ENCODE results near the gene ME1. TPM values are rescaled to one million over a fixed set of nuclear protein-coding genes. Genes with fewer than 3 reads are reported as not detected.

Gene ME1
- total RNA-seq, 1 donor from 2014 or later: 88.7 TPM

GRCh38 chr6:83185096-83185495 lies 245.8 kb downstream of the ME1 start:
- DNase-seq (ENCODE audit: low spot score): no peak
- H3K27ac Mint-ChIP-seq (ENCODE audit: unreplicated experiment): peak overlapping the region; percentile 50
- no peaks in the 10 kb centered on the region for H3K9me3 Mint-ChIP-seq (ENCODE audit: low read depth)
- H3K36me3 Mint-ChIP-seq (ENCODE audit: low read depth): peaks cover 60% of the 10 kb centered on the region
- peaks cover 68% of the 10 kb centered on the region for H3K4me1 Mint-ChIP-seq (ENCODE audit: low read depth)
- no peak for TF ChIP-seq CTCF (IDR thresholded peaks at IDR 0.05)
- H3K27me3 Mint-ChIP-seq (ENCODE audit: low read depth): no peaks in the 10 kb centered on the region
- H3K4me3 Mint-ChIP-seq (ENCODE audit: unreplicated experiment): no peak overlapping the region

- Mint-ChIP-seq H3K36me3 (ENCODE audit: low read depth) (peaks cover 56% of the 10 kb centered on the region), H3K4me3 (ENCODE audit: unreplicated experiment) (no peak overlapping the region), H3K4me1 (ENCODE audit: low read depth) (peaks cover 53% of the 10 kb centered on the region), H3K9me3 (ENCODE audit: low read depth) (no peaks in the 10 kb centered on the region), H3K27me3 (ENCODE audit: low read depth) (no peaks in the 10 kb centered on the region), H3K27ac (ENCODE audit: unreplicated experiment) (peak overlapping the region; percentile 90)
- DNase-seq (ENCODE audit: low spot score): no peak
- no peak for TF ChIP-seq CTCF (IDR thresholded peaks at IDR 0.05)
These were observed 247.6 kb downstream of the ME1 start for GRCh38 chr6:83183082-83183828.

GRCh38 chr6:83182114-83182513 lies 248.7 kb downstream of the ME1 start:
- Mint-ChIP-seq H3K4me1 (ENCODE audit: low read depth) (peaks cover 54% of the 10 kb centered on the region), H3K27ac (ENCODE audit: unreplicated experiment) (peak overlapping the region; percentile 50), H3K9me3 (ENCODE audit: low read depth) (no peaks in the 10 kb centered on the region), H3K27me3 (ENCODE audit: low read depth) (no peaks in the 10 kb centered on the region), H3K4me3 (ENCODE audit: unreplicated experiment) (no peak overlapping the region), H3K36me3 (ENCODE audit: low read depth) (peaks cover 58% of the 10 kb centered on the region)
- no peak for DNase-seq (ENCODE audit: low spot score)
- no peak for TF ChIP-seq CTCF (IDR thresholded peaks at IDR 0.05)

GRCh38 chr6:83180426-83180950 lies 250.4 kb downstream of the ME1 start:
- H3K36me3 Mint-ChIP-seq (ENCODE audit: low read depth): peaks cover 59% of the 10 kb centered on the region
- H3K9me3 Mint-ChIP-seq (ENCODE audit: low read depth): no peaks in the 10 kb centered on the region

GRCh38 chr6:83176246-83176645 lies 254.6 kb downstream of the ME1 start:
- peak overlapping the region; percentile 3 for H3K27ac Mint-ChIP-seq (ENCODE audit: unreplicated experiment)
- H3K9me3 Mint-ChIP-seq (ENCODE audit: low read depth): no peaks in the 10 kb centered on the region
- TF ChIP-seq CTCF (IDR thresholded peaks at IDR 0.05): no peak
- peaks cover 15% of the 10 kb centered on the region for H3K4me1 Mint-ChIP-seq (ENCODE audit: low read depth)
- H3K27me3 Mint-ChIP-seq (ENCODE audit: low read depth): no peaks in the 10 kb centered on the region
- H3K36me3 Mint-ChIP-seq (ENCODE audit: low read depth): peaks cover 47% of the 10 kb centered on the region
- DNase-seq (ENCODE audit: low spot score): no peak
- H3K4me3 Mint-ChIP-seq (ENCODE audit: unreplicated experiment): no peak overlapping the region

More at GRCh38 chr6:83180426-83180950, 250.4 kb downstream of the ME1 start:
- Mint-ChIP-seq H3K27ac (ENCODE audit: unreplicated experiment) (peak overlapping the region; percentile 60), H3K27me3 (ENCODE audit: low read depth) (no peaks in the 10 kb centered on the region), H3K4me1 (ENCODE audit: low read depth) (peaks cover 50% of the 10 kb centered on the region), H3K4me3 (ENCODE audit: unreplicated experiment) (no peak overlapping the region)
- TF ChIP-seq CTCF (IDR thresholded peaks at IDR 0.05): no peak
- no peak for DNase-seq (ENCODE audit: low spot score)

Data from chondrocyte (in vitro differentiated cells).